ENCODE measurements around the gene TRAF3IP1. TPM values are rescaled to one million over a fixed set of nuclear protein-coding genes. Genes with fewer than 3 reads are reported as not detected.
A peak's percentile ranks its signal among the peaks of the same experiment; 100 is the strongest.

The TRAF3IP1 gene
- total and polyA plus RNA-seq, 2 of the 13 experiments (the other 11 are each of a cell fraction or from before 2014, with no cell fraction given), result 4.1 to 12.9 TPM

DNA sequence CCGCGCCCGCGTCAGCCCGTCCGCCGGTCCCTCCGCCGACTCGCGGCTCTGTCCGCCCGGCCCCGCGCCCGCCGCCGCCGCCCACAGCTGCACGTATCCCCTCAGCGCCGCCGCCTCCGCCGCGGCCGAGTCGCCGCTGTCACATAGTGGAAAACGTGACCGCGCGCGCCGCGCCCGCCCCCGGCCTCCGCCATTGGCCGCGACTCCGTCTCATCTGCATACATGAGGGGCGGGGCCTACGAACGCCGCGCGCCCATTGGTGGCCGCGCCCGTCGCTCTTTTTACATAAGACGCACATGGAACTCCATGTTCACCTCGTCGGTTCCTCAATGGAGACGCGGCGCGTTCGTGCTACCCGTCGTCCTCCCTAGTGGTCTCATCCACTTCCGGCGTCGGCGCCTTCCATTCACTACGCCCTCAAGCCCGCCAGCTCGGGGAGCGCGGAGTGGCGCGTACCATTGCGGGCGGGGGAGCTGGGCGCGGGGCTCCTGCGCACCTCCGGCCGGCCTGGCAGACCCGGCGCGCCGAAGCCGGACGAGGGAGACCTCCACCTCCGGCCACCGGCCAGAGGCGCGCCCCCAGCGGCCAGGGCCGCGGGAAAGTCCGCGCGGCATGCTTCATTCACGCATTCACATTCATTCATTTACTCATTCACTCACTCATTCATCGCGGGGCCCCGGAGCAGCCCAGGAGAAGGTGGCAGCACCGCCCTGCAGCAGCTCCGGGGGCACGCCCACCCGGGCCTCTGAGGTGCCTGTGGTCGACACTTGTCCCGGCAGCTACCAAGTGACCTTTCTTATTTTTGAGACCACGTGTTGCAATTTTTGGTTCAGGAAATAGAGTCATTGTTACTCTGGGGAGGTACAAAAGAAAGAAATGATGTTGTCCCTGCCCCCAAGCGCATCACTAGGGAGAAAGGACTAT, 31.4 kb upstream of the TRAF3IP1 start (continued):
- TF ChIP-seq, protein P1, sequence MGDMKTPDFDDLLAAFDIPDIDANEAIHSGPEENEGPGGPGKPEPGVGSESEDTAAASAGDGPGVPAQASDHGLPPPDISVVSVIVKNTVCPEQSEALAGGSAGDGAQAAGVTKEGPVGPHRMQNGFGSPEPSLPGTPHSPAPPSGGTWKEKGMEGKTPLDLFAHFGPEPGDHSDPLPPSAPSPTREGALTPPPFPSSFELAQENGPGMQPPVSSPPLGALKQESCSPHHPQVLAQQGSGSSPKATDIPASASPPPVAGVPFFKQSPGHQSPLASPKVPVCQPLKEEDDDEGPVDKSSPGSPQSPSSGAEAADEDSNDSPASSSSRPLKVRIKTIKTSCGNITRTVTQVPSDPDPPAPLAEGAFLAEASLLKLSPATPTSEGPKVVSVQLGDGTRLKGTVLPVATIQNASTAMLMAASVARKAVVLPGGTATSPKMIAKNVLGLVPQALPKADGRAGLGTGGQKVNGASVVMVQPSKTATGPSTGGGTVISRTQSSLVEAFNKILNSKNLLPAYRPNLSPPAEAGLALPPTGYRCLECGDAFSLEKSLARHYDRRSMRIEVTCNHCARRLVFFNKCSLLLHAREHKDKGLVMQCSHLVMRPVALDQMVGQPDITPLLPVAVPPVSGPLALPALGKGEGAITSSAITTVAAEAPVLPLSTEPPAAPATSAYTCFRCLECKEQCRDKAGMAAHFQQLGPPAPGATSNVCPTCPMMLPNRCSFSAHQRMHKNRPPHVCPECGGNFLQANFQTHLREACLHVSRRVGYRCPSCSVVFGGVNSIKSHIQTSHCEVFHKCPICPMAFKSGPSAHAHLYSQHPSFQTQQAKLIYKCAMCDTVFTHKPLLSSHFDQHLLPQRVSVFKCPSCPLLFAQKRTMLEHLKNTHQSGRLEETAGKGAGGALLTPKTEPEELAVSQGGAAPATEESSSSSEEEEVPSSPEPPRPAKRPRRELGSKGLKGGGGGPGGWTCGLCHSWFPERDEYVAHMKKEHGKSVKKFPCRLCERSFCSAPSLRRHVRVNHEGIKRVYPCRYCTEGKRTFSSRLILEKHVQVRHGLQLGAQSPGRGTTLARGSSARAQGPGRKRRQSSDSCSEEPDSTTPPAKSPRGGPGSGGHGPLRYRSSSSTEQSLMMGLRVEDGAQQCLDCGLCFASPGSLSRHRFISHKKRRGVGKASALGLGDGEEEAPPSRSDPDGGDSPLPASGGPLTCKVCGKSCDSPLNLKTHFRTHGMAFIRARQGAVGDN (CRISPR knock-in tag; IDR thresholded peaks at IDR 0.05), result peak; percentile 90
- TF ChIP-seq TAF1 (CRISPR knock-in tag; IDR thresholded peaks at IDR 0.05), result peak; percentile 74
- TF ChIP-seq ZNF292 (CRISPR knock-in tag; IDR thresholded peaks at IDR 0.05; ENCODE audit: borderline replicate concordance, low read depth), result peak; percentile 56; the same call in 1 of the 2 replicates
- no peak for TF ChIP-seq ONECUT2 (CRISPR knock-in tag; IDR thresholded peaks at IDR 0.05)
- TF ChIP-seq, protein P2, sequence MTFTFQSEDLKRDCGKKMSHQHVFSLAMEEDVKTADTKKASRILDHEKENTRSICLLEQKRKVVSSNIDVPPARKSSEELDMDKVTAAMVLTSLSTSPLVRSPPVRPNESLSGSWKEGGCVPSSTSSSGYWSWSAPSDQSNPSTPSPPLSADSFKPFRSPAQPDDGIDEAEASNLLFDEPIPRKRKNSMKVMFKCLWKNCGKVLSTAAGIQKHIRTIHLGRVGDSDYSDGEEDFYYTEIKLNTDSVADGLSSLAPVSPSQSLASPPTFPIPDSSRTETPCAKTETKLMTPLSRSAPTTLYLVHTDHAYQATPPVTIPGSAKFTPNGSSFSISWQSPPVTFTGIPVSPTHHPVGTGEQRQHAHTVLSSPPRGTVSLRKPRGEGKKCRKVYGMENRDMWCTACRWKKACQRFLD (CRISPR knock-in tag; IDR thresholded peaks at IDR 0.05; ENCODE audit: borderline replicate concordance), result no peak
- TF ChIP-seq KDM1A (CRISPR knock-in tag; IDR thresholded peaks at IDR 0.05), result no peak
- peak; percentile 88; the same call in 1 of the 2 replicates for TF ChIP-seq CBX5 (CRISPR knock-in tag; IDR thresholded peaks at IDR 0.05; ENCODE audit: borderline replicate concordance)
- TF ChIP-seq, protein P3, sequence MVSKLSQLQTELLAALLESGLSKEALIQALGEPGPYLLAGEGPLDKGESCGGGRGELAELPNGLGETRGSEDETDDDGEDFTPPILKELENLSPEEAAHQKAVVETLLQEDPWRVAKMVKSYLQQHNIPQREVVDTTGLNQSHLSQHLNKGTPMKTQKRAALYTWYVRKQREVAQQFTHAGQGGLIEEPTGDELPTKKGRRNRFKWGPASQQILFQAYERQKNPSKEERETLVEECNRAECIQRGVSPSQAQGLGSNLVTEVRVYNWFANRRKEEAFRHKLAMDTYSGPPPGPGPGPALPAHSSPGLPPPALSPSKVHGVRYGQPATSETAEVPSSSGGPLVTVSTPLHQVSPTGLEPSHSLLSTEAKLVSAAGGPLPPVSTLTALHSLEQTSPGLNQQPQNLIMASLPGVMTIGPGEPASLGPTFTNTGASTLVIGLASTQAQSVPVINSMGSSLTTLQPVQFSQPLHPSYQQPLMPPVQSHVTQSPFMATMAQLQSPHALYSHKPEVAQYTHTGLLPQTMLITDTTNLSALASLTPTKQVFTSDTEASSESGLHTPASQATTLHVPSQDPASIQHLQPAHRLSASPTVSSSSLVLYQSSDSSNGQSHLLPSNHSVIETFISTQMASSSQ (IDR thresholded peaks at IDR 0.05; ENCODE audit: low read depth), result no peak
- TF ChIP-seq, protein P3 (CRISPR knock-in tag; IDR thresholded peaks at IDR 0.05; ENCODE audit: borderline replicate concordance), result peak; percentile 68
- TF ChIP-seq GFI1 (CRISPR knock-in tag; IDR thresholded peaks at IDR 0.05; ENCODE audit: borderline replicate concordance), result no peak; the same call in 1 of the 2 replicates
- TF ChIP-seq ZNF775 (CRISPR knock-in tag; IDR thresholded peaks at IDR 0.05; ENCODE audit: borderline replicate concordance), result no peak
- no peak; the same call in 1 of the 2 replicates for TF ChIP-seq CHD2 (IDR thresholded peaks at IDR 0.05; ENCODE audit: low read depth, low read length)
- TF ChIP-seq ZBTB1 (CRISPR knock-in tag; IDR thresholded peaks at IDR 0.05; ENCODE audit: borderline replicate concordance), result peak; percentile 85; the same call in 1 of the 2 replicates
- TF ChIP-seq ZNF678 (CRISPR knock-in tag; IDR thresholded peaks at IDR 0.05), result no peak
- TF ChIP-seq ZMYM4 (CRISPR knock-in tag; IDR thresholded peaks at IDR 0.05), result peak; percentile 93
- peak; percentile 84 for TF ChIP-seq ELF1 (CRISPR knock-in tag; IDR thresholded peaks at IDR 0.05)
- peak; percentile 64; the same call in 1 of the 2 replicates for TF ChIP-seq SP1 (IDR thresholded peaks at IDR 0.05)
- peak; percentile 98 for TF ChIP-seq SP1 (CRISPR knock-in tag; IDR thresholded peaks at IDR 0.05)
- no peak for TF ChIP-seq SOX6 (IDR thresholded peaks at IDR 0.05)
- TF ChIP-seq SOX6 (CRISPR knock-in tag; IDR thresholded peaks at IDR 0.05), result peak; percentile 44; the same call in 1 of the 2 replicates
- no peak; the same call in 1 of the 2 replicates for TF ChIP-seq ZNF749 (CRISPR knock-in tag; IDR thresholded peaks at IDR 0.05; ENCODE audit: borderline replicate concordance)
